SIG-M5 (cell line): ENCODE data around the gene FBXL14.

ENCODE experiments used
- DNase-seq: peaks from one replicate; lab custom pipeline; 2025; lab: John Stamatoyannopoulos, UW

Gene FBXL14

DNA sequence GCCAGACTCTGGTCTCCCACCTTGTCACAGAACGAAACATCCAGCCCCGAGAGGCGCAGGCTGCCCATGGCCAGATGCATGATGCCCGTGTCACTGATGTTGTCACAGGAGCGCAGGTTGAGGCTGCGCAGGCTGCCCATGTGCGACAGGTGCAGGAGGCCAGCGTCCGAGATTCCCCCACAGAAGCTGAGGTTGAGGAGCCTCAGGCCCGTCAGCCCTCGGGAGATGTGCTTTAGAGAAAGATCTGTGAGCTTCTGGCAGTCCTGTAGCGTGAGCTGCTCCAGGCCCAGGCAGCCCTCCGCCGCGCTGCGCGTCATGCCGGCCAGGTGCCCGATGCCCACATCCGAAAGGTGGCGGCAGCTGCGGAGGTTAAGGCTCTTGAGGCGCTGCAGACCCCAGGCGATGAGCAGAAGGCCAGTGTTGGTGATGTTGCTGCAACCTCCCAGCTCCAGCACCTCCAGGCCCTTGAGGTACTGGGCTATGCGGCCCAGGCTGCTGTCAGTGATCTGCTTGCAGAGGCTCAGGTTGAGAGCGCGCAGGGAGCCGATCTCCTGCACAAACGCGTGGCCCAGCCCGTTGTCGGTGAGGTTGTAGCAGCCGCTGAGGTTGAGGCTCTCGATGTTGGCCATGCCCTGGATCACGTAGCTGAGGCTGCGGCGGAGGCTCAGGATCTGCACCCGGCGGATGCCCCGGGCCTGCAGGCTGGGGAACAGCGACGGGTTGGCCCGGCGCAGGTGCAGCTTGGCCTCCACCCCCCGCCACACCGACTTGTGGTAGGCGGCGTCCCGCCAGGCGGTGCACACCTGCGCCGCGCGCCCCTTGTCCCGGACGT is 991 bp downstream of the FBXL14 start:
- no peak for DNase-seq

- DNase-seq, result no peak
Measured at GRCh38 chr12:1592444-1593173, 1.8 kb downstream of the FBXL14 start.

GRCh38 chr12:1591543-1591942 is 2.8 kb downstream of the FBXL14 start:
- no peak for DNase-seq

GRCh38 chr12:1591034-1591433 is 3.3 kb downstream of the FBXL14 start:
- no peak for DNase-seq

DNA sequence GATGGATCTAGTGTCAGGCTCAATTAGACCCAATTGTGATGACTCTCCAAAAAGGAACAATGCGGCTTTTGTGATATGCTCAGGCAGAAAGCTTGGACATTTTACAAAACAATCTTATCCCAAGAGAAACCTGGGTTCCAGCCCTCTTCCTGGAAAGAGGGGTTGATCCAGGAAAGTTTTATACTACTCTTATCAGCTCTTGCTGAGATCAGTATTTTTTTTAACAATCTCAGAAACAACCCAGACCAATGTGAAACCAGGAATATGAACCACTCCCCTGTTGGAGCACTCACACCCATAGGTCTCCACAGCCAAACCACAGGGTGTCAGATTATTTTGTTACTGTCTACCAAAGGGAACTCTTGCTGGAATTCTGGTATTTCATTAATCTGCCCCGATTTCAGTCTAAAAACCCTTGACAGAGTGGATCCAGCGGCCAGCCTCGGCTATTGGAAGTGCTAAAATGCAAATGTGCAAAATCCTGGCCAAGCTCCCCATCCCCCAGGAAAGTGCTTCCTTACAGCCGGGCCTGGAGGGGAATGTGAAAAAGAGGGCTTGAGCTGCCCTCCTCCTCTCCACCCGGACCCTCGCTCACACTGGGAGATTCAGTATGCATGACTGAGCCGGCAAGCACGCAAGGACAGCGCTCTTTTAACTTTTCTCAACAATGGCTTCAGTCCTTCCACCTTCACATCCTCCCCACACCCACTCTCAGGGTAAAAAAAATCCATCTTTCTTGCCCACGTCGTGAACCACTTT is 4.0 kb downstream of the FBXL14 start:
- no peak for DNase-seq

DNA sequence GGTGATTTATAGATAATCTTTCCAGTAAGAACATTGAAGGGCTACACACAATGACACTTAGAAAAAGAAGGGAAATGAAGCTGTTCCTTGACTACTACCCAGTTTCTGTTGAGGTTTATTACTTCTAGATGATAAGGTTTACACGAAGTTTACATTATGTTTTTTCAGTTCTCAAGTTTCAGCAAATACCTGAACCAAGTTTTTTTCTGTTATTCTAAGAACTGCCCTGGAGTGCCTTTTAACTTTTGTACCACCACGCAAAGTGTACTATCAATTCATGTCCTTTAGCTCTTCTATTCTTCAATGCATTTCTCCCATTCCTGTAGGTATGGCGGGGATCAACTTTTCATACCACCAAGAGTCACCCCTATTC is 5.8 kb downstream of the FBXL14 start:
- DNase-seq, result no peak

DNA sequence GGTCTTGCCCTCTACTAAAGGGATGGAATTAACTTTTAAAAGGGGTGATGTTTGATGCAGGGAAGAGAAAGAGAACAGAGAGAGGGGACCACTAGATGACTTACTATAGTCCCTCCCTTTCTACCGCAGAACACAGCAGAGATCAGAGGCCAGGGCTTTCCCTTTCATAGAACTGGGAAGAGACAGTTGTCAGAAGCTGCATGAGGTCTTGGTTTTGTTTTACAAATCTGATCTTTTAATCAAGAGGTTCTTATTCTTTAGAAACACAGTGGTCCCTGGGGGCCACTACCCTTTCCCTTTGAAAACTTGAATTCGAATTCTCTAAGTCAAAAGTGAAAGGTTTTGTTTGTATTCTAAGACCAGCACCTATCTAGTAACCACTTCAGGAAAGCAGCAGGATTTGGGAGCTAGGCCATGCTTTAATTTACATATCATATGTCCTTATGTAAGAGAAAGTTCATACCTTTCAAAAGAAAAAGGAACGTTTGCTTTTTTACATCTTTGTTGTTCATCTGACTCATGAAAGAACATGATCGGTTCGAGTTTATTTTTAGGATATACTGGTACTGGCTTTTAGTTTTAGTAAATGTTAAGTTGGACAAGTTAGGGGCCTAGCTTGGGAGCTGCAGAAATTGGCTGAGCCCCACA is 6.3 kb downstream of the FBXL14 start:
- DNase-seq, result no peak

DNA sequence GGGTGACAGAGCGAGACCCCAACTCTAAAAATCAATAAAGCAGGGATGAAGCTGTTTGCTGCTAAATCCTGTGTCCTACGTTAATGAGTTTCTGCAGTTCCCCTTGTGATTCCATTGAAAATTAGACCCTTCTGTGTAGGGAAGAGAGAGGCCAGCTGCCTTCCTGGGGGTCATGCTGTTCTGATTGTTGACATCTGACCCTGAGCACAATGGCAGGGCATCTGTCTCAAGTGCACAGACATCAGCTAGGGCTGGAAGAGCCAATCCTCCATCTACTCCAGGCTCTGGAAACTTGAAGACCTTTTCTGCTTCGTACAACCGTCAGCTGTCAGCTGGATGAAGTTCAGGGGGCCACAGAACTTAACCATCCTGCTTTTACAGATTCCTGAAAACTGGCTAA is 10.1 kb downstream of the FBXL14 start:
- DNase-seq, result no peak

DNA sequence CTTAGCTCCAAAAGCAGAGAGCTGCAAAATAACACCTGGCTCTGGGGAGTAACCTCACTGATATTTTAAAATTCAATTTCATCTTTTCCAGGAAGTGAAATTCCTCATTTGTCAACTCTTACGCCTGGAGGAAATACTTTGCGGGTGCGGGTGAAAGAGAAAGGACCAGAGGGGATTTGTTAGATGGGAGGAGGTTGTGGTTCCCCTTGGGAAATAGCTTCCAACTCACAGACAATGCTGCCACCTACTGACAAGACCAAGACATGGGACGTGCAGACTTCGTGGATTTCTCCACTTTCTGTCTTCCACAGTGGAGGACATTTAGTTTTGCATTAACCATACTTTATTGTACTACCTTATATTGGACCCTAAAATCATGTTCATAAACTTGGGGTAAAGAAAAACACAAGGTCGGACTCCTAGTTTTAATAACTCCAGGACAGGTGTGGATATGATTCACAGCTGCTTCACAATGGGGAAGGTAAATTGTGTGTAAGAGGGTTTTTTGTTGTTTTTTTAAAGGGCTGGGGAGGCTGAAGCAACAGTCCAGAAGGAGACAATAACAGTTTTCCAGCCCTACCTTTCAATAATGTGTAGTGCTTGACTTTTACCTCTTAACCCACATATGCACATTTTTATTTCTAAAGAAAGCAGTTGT is 10.8 kb downstream of the FBXL14 start:
- peak; percentile 51 for DNase-seq

DNA sequence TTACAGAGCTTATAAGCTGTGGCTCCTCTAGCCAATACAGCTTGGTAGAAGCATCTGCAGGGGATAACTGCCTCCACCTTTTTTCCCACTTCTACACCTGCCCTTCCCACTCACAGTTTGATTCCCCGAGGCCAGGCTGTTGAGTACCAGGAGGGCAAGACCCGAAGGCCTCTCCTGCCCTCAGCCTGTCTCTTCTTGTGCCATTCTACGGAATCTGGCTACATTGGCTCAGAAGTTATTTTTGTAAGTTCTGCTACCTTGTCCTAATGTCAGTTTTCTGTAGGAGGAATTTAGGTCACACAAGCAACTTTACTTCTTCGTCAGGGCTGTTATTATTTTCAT is 11.7 kb downstream of the FBXL14 start:
- no peak for DNase-seq

DNA sequence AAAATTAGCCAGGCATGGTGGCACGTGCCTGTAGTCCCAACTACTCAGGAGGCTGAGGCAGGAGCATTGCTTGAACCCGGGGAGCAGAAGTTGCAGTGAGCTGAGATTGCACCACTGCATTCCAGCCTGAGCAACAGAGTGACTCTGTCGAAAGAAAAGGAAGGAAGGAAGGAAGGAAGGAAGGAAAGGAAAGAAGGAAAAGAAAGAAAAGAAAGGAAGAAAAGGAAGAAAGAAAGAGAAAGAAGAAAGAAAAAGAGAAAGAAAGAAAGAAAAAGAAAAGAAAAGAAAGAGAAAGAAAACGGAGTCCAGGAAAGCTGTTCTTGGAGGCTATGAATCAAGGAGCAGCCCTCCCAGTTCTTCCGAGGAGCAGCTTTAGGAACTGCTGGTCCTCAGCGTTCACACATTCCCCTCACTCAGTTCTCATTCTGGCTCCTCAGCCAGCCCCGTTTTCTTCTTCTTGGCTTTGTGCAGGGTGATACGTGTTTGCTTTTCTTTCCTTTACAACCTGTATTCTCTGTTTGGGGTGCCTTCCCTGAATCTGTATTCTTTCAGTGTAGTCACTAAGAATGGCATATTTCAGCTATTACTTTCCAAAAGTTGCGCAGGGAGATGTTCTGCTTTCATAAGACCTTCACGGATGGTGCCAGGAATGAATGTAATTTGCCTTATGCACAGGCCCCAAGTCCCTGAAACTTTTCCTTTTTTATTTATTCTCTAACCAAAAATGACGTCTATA is 12.2 kb downstream of the FBXL14 start:
- no peak for DNase-seq

DNA sequence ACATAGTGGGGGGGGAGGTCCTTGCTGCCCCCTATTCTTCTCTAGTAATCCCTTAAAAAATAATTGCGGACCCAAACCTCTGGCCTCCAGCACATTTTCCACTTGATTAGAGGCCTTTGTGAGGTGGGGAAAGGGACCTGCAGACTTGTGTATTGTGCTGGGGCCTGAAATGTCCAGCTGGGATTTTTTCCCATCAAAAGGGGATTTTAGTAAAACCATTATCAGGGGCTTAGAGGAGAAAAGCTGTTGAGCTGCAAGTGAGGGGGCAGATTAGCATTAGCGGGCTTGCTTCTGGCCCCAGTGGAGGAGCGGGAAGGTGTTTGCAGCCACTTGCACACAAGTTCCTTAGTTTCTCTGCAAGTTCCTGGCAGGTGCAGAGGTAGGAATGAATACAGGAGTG is 13.9 kb downstream of the FBXL14 start:
- DNase-seq, result no peak

- no peak for DNase-seq
Measured at GRCh38 chr12:1579651-1580435, 14.5 kb downstream of the FBXL14 start.

GRCh38 chr12:1576410-1577241 is 17.8 kb downstream of the FBXL14 start:
- no peak for DNase-seq

DNA sequence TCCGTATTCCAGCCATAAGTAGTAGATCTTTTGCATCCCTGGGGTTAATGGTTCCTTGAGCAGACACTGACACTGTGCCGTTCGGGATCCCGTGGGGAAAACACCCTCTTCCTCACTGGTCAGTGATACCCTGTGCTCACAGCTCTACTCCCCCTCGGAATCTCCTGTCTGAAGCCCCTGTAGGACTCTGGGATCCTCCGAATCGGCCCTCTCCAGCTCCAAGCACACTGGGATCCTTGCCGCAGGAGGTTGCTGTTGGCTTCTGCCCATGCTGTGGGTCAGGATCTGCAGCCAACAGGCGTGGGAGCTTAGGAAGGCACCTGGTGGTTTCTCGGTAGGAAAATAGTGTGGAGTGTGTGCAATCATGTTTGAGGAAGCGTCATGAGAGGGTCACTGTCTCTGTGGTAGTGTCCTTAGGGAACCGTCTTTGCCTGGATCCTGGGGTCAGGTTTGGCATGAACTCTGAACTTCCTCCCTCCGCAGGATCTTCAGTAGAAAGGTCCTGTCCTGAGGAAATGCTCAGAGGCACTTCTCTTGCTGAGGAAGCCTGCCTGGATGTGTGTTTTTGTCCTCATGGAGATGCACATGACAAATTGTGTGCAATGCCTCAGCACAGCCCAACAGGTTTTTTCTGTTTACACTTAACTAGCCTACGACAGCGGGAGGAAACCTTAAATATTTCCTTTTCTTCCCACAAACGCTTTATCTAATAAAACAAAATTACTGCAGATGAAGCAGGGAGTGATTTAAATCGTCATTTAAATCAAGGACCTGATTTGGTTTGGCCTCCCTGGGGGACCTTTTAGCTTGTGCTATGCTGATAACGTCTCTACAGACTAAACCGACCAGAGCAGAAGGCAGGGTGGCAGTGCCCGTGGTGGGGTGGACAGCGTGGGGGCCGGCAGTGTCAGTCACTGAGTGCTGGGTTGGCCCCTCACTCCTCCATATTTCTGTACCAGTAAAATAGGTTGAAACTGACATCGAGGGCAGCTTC is 18.7 kb downstream of the FBXL14 start:
- DNase-seq, result no peak

GRCh38 chr12:1574865-1575259 is 19.5 kb downstream of the FBXL14 start:
- no peak for DNase-seq

DNA sequence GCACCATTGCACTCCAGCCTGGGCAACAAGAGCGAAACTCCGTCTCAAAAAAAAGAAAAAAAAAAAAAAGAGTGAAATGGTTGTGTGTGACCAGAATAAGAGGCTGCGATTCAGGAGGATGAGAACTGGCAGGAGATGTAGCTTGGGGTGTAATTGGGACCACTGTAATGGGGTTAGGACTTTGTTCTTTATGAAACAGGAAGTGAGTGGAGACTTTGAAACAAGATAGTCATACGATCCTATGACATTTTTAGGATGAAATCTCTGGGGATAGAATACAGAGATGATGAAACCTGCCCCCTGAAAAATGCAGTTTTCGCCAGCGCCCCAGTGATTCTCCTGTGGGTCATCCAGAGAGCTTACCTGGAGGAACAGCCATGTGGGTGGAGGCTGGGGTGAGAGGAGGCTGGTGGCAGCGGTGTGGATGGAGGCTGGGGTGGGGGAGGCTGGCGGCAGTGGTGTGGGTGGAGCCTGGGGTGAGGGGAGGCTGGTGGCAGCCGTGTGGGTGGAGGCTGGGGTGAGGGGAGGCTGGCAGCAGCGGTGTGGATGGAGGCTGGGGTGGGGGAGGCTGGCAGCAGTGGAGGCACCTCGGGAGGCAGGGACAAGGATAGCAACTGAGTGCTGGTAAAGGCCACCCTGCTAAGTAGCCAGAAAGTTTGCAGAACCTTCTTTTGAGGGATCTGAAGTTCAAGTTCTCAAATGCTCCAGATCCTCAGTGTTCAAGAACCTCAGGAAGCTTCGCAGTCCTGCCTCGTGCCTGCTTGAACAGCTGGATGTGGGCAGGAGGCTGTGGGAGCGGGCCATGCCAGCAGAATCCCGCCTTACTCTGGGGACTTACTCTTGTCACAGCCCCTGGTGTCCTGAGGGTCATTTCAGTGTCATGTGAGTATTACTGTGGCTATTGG is 20.2 kb downstream of the FBXL14 start:
- DNase-seq, result no peak
